ENCODE measurements around the gene GRM7.

Gene GRM7

DNA sequence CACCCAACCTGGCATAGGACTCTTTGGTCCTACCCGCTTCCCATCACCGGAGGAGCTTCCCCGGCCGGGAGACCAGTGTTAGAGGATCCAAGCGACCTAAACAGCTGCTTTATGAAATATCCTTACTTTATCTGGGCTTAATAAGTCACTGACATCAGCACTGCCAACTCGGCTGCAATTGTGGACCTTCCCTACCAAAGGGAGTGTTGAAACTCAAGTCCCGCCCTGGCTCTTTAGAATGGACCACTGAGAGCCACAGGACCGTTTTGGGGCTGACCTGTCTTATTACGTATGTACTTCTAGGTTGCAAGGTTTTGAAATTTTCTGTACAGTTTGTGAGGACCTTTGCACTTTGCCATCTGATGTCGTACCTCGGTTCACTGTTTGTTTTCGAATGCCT is 879.5 kb downstream of the GRM7 start:
- no peak for DNase-seq

DNA sequence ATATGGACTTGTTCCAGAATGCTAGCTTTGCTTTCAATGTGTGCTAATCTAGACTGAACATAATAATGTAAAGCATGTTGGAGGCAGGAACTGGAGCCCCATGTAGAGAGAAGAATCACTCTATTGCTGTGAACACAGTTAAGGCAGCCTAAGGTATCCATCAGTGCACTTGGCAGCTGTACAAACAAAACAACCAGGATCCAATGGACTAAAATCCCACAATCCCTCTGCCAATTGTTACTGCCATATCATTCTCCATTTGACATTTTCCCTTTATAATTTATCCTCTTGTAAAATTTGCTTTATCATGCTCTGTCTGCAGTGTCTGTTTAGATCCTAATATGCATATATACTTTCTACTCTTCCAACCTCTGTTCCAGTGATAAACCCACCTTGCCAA is 883.9 kb downstream of the GRM7 start:
- DNase-seq: no peak

DNA sequence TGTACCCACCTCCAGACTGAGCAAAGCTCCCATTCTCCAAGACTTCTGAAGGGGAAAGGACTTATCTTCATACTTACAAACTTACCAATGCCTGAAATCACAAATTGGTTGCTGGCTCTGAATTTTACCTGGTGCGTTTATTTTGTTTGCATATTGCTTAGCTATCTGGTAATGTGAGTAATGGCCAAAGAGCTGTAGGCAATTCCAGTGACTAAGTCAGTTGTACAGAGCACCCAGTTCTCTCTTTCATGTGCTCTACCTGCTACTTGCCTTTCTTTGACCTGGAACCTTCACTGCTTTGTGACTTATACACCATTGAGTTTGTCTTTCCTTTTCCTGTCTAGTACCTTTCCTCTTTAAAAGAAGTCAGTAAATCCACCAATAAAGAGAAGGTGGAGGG is 884.8 kb downstream of the GRM7 start:
- no peak for DNase-seq

DNA sequence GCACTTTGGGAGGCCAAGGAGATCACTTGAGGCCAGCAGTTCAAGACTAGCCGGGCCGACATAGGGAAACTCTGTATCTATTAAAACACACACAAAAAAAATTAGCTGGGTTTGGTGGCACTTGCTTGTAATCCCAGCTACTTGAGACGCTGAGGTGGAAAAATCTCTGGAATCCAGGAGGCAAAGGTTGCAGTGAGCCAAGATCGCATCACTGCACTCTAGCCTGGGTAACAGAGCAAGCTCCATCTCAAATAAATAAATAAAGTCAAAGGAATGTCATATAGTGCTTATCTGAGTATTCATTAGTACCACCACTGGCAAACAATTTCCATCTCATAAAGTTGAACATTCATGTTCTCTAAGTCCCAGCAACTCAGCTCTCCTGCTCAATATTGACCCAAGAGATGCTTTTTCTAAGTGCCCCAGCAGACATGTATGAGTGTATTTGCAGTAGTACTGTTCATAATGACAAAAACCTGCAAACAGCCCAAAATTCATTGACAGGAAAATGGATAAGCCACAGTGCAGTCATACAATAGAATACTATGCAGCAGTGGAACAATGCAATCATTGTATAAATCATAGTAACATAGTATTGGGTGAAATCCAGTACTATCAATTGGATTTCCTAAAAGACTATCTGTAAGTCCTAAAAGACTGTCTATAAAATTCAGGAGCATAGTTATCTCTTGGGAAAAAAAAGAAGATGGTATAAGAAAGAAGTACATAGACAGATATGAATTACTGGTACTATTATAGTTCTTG is 889.2 kb downstream of the GRM7 start:
- no peak for DNase-seq

DNA sequence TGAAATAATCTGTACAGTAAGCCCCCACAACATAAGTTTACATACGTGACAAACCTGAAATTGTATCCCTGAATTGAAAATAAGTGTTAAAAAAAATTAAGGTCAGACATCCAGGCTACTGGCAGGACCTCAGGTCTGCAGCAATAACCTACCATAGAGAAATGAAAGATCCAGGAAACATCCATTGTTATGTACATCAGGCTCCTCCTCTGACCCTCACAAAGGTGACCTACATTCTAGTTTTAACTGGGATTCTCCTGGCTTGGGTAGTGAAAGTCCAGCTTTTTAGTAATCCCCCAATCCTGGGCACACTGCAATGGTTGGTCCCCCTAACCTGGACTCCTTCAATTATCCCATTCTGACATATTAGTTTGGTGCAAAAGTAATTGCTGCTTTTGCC is 891.1 kb downstream of the GRM7 start:
- no peak for DNase-seq

DNA sequence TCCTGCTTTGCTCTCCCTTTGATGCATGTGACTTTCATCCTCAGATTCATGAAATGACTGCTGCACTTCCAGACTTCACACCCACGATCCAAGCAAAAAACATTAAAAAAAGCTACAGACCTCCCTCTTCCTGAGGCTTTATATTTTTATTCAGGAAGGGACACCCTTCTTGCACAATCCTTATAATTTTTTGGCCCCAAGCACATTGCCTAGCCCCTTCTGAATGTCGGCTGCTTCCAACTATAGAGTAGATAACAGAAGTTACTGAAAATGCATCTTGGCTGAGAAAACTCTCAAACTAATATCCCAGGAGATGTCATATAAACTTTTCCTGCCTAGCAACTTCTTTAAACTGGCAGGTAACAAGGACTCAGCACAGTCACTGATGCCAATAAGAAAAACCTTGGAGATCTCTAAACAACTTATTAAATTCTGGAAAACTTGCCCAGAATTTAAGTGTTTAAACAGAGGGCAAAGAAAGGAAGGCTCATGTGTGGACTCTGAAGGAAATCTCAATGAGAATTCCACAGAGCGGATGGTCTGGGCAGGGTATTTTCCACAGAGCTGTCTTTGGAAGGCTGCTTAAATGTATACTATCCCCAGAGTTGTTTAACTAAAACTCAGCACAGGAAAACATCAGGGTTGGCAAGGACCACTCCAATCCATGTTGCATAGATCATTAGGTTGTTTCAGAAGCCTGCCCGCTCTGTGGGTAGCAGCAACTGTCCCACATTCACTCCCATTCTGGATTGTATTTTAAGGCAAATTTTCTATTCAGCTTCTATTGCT is 893.9 kb downstream of the GRM7 start:
- no peak for DNase-seq

DNA sequence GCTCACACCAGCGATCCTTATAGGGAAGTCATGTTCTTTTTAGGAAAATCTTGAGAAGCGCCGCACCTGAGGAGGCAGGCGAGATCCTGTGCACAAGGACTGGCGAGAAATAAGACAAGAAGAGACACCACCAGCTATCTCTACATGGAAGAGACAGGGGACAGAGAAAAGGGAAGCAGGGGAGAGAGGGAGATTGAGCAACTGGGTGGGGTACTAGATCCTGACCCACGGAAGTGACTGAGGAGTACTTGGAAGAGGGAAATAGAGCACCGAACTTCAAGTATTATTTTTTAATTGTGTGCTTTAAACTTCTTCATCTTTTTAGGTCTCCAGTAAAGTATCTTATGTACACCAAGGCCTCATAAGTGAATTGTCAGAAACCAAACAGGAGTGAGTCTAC is 898.7 kb downstream of the GRM7 start:
- no peak for DNase-seq

DNA sequence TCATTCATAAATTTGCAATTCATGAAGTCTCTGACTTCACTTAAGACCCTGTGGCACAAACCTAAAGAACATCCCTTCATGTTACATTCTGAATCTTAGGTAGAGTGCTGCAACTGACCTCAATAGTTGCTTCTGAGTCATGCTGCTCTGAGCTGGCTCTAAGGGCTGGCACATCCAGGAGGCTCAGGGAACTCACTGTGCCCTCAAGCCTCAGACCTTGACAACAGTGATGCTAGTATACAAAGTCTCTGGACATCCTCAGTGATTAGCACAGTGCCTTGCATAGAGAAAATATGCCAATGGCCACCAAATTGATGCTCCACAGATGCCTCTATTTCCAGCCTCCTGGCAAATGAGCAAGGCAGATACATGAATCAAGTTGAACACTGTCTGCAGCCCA is 899.8 kb downstream of the GRM7 start:
- no peak for DNase-seq

DNA sequence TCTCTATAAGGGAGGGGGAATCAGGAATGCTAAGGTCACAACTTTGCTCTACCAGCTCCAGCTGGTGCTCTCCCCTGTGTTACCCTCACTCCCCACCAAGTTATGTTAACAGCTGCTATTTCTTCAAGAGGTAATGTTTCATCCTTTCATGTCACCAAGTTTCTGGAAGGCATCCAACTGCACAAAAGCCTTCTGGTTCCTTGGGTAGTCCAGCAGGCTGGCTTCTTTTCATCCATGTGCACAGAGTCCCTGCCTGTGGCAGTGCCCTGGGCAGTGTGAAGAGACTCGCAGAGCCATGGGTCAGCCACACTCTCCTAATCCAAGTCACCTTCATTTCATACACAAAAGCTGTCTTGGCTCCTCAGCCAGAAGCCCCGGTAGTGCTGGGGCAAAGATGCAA is 903.2 kb downstream of the GRM7 start:
- DNase-seq: no peak

DNA sequence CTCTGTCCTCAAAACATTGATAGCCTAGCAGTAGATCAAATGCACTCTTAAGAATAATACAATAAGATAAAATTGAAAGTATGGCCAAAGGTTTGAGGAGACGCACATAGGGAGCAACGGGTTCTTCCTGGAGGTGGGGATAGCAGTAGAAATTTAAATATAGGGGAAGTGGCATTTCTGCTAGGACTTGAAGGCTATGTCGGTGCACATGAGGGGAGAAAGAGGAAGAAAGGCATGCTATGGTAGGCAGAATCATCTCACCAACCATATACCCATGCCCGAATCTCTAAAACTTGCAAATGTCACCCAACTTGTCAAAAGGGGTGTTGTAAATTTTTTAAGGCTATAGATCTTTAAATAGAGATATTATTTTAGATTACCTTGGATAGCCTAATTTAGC is 905.6 kb downstream of the GRM7 start:
- no peak for DNase-seq

DNA sequence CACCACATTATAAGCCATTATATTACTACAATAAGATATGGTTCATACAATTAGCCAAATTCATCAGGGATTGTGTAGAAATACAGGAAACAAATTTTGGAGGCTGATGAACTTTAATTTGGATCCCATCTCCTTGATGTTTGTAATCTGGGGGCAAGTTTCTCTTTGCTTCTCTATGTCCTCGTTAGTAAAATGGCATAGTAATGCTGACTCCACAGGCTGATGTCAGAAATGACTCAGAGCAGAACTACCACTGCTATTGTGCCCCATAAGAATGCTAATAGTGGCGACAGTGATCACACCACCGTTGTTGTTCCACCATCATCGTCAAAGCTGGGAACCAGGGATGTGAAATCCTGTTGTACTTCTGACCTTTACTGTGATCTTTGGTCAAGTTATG is 918.4 kb downstream of the GRM7 start:
- DNase-seq: no peak

DNA sequence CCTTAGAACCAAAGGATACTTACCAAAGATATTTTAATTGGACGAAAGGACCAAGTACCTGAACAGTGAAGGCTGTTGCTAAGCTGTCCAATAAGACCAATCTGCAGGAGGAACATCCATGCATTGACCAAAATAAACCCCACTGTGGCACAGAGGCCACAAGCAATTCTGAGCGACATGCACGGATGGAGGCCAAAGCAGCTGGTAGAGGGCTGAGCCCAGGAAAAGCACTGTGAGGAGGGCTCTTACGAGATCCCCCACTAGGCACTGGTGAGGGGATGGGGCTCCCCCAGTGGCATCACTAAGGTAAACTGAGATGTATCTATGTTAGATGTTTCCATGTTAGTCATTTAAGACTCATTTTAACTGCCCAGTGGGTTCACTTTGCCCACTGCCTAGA is 920.5 kb downstream of the GRM7 start:
- DNase-seq: no peak

DNA sequence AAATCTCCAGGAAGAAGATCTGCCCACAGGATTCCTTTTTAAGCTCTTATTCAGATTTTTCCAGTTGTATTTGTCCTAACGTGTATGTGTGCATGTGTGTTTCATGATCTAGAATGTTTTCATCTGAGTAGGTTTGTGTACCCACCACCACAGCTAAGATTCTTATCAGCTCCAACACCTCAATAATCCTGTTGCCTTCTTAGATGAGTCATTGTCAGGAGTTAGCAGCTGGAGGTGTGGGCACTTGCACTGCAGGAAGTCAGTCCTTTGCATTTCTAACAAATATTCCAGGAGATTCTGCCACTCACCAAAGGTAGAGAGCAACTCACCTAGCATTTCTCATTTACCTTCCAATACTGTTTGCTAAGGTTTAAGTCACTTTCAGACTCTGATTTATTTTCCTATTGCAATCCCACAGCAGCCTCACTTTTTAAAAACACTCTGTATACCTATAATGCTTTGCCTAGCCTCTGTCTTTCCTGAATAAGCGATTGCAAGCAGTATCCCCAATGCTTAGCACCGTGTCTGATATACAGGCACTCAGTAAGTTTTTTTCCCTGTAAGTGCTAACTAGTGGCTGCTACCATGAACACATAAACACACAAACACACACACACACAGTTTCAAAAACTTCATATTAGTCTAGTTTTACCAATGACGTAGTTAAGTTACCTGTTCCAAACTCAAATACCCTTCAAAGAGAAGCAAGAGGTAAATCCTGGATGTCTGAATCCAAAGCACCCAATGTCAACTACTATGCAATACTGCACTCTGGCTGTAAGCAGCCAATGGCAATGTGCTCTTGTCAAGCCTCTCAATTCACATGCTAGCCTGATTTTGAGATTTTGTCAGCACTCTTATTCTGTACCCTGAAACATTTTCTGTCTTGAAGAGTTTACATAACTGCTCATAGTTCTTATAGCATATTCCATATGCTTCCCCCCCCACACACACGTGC is 927.2 kb downstream of the GRM7 start:
- no peak for DNase-seq

DNA sequence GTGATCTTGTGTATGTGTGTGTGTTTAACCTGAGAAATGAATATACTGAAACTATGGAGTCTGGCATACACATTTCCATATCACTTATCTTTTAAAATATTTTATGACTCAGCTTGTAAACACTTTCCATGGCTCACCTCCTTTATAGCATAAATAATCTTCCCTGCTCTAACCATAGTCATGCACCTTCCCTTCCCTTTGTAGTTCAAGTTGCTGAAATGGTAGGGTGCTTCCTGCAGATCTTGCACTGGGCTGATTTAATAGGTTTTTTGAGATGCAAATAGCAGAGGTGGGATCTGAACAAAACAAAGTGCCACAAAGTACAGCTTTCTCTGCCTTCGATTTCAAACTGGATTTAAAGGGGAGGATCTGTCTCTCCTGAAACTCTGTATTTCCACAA is 928.0 kb downstream of the GRM7 start:
- no peak for DNase-seq

DNA sequence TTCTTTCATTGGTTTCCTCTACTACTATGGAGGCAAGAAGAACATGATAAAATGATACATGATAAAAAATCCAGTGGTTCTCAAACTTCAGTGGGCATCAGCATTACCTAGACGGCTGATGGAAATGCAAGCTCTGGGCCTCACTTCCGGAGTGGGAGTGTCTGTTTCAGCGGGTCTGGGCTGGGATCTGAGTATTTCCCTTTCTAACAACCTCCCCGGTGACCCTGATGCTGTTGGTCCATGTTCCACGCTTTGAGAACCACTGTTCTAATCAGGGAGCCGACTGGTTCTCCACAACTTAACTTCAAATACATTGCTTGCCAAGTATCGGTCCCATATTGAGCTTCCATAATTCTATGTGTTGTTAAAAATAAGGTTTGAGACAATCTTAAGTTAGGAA is 928.4 kb downstream of the GRM7 start:
- DNase-seq: no peak

DNA sequence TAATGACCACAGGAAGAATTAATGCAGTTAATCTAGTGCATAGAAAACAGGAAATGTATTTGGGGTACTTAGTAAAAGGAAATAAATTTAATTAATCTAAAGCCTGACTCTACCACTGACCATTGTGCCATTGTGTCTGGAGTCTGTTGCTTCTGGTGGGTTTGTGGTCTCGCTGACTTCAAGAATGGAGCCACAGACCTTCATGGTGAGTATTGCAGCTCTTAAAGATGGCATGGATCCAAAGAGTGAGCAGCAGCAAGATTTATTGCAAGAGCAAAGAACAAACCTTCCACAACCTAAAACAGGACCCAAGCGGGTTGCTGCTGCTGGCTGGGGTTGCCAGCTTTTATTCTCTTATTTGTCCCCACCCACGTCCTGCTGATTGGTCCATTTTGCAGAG is 929.2 kb downstream of the GRM7 start:
- no peak for DNase-seq
